Hematopoietic multipotent progenitor cell treated with erythropoietin and hydrocortisone succinate and interleukin-3 and kit ligand, for 8 days (in vitro differentiated cells): Measurements from ENCODE around the gene IQCH.

Experiments
- DNase-seq: peaks from one replicate; pipeline ENCODE4 v3.0.0-alpha.2; 2015

Gene IQCH

DNA sequence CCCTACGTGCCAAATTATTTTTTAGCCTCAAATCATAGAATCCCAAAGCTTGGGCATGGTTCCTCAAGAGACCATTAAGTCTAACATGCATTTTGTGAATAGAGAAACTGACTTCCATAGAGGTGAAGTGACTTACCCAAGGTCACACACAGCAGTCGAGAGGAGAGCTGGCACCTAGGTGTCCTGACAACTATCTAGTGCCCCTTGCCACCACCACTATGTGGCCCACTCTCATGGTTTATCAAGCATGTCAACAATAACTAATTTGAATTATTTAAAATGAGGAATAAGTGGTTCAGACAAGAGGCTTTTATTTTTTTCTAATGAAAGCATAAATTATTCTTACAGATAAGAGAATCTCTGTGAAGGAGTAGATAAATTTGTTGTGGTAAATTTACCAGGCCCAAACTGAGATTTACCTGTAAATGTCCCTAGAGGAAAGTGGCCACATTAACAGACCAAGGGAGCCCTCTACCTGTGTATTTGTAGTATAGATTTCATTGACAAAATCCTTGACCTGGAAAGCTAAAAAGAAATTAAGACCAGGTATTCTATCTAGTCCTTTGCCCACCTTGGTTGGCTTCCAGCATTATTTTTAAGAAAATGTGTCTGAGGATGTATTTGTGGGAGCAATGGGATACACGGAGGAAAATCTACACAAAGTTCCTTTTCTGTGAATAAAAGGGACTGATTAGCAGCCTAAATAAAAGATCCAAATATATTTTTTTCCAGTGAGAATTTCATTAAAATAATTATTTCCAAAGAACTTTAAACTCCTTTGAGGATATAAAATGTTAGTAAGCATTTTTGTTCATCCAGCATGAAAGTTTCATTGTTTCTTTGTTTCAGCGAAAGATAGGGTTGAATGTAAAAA, 49.1 kb downstream of the IQCH start:
- DNase-seq = peak; percentile 36

DNA sequence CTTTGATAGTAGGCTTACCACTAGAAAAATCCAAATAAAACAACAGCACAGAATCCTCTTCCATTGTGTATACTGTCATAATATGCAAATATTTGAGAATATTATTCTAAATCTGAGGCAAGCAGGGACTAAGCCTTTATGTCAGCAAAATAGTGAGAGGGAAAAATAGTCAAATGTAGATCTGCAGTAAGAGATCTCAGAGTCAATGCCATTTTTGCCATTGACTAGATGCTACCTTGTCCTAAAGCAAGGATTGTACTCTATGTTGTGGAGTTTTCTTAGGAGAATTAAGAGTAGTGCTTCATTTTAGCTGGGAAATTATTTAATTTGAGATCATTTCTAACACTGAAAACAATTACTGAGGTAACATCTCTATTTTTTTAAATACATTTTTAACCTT, 50.2 kb downstream of the IQCH start:
- no peak for DNase-seq

DNA sequence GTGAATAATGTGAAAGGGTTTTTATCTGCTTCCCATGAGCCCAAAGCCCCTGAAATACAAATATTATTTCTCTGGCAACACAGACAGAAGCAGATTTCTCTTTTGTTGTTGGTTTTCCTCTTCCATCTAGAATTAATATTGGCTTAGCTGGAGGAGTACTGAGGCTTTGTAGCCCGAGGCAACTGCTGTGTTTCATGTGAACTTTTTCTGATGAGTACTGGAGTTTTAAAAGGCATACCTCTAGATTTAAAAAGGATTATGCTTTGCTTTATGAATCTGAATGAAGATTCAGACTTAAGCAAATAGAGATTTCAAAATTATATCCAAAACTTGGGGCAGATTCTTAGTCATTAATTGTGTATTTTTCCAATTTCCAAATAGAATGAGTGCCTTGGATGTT, 50.9 kb downstream of the IQCH start:
- no peak for DNase-seq

DNA sequence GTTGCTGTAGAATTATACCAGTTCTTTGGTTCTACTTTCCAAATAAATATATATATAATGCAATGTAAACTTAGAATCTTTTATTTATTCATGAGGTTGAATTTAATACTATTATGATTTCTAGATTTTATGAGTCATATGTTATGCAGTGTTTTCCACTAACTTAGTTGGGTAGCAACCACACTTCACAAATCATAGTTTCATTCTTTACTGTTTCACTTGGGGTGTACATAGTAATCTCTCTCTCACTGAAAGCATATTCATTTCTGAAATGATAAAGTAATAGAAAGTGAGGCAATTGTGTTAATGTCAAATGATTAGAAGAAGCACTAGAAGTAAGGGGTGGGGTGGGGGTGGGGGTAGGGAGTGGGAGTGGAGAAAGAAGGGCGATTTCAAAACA, 52.6 kb downstream of the IQCH start:
- DNase-seq = no peak

DNA sequence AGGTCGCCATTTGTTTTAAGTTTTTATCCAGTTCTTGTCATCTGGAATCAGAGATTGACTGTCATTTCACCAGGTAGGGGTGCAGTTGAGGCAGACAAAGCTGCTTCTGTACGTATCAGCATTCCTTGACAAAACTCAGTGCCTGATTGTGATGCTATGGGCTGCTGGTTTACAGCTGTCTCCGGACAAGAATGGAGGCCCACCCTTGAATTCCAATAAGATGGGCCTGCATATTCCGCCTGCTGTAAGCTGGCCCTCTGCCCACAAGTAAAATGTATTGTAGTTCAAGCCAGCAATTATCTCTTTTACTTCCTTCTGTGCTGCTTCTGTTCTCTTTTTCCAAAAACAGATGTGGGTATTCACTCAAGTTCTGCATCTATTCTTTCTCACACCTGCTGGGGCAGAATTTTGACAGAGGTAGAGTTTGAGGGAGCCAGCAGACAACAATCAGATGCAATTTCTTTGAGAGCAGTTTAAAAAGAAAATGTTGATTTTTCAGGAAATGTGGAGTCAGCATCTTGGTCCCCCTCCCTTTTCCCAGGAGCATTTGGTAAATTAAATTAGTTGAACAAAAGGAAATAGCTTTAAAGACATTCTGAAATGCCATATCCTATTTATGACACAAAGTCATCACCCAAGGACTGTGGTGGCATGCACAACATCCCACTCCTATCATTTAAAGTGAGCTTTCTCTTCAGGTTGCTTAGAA, 53.5 kb downstream of the IQCH start:
- DNase-seq = no peak

DNA sequence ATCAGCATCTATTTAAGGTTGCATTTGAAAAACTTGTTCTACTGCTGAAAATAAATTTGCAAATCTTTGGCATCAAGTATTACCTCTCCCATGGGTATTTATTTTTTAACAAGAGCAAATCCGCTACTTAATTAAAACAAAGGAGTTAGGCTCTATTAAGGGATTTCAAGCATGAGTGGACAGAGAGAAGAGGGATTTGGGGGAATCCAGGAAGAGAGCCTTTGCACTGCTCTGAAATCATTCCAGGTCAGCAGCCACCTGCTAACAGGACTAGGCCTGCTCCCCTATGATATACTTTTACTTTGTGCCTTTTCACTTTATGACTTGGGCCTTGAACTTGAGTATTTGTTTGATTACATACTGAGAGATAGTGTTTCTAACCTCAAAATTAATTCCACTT, 57.1 kb downstream of the IQCH start:
- DNase-seq = no peak

DNA sequence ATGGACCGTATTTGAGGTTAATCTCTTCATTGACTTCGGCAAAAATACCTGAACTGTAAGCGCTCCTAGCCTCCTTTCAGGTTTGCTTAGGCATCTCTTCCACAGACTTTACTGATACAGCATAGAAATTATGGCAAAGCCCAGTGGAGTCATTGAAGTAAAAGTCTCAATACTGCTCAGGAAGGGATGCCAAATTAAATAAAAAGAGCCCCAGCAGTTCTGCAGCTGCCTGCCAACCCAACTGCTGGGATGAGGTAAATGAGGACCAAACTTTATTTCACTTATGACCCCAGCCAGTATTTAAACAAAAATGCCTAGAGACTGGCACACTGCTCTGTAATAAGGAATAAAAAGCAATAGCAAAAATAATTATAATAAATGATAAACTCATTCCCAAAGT, 65.4 kb downstream of the IQCH start:
- no peak for DNase-seq

DNA sequence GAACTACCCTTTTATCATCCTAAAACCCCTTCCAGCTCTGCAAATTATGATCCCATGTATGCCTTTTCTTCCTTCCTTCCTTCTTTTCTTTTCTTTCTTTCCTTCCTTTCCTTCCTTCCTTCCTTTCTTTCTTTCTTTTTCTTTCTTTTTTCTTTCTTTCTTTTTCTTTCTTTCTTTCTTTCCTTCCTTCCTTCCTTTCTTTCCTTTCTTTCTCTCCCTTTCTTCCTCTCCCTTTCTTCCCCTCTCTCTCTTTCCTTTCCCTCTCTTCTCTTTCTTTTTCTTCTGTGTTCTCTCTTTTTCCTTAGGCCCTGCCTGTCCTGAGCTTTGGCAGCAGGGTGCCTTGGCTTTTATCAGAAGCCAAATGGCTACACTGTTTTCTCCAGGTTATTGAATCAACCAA, 66.8 kb downstream of the IQCH start:
- no peak for DNase-seq

DNA sequence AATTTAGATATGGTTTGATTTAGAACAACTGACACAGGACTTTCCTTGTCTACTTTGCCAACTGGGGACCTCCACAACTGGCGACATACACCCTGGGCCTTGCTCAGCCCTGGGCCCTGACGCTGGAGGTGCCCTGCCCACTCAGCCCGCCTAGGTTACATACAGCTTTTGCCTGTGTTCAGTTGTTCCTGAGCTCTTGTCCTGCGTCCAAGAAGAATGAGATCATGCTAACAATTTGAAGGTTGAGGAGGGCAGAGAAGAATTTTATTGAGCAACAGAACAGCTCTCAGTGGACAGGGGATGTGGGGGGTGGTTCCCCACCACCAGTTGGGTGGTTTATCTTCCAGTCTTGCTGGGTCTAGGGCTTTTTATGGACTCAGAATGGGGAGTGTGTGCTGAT, 67.9 kb downstream of the IQCH start:
- DNase-seq = no peak

DNA sequence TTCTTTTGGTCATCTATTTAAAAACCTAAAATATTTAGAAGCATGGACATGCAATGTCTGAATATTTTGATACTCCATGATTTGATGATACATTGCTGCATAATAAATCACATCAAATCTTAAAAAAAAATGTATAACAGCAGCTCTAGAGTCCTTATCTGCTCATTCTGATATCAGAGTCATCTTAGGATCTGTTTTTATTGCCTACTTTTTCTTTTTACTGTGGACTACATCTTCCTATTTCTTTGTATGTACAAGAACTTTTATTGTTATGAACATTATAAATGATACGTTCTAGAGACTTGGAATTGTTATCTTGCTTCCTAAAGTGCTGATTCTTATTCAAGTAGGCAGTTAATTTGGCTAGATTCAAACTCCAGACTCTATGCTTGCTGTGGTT, 72.7 kb downstream of the IQCH start:
- no peak for DNase-seq

DNA sequence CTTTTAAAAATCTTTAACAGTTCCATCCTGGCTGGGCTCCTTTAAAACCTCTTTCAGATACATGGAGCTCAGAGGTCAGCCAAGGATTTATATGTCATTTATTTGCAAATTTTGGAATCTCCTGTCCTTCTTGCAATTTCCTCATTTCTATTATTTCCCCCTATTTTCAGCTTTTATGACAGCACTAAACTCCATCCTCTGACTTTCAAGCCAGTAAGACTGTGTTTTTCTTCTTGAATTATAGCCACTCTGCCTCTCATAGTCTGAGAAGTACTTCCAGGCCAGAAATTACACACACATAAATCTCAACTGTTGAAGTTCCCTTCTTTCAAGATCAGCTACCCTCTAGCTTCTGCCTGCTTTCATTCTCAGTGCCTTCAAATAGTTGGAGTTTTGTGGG, 73.2 kb downstream of the IQCH start:
- DNase-seq = no peak

DNA sequence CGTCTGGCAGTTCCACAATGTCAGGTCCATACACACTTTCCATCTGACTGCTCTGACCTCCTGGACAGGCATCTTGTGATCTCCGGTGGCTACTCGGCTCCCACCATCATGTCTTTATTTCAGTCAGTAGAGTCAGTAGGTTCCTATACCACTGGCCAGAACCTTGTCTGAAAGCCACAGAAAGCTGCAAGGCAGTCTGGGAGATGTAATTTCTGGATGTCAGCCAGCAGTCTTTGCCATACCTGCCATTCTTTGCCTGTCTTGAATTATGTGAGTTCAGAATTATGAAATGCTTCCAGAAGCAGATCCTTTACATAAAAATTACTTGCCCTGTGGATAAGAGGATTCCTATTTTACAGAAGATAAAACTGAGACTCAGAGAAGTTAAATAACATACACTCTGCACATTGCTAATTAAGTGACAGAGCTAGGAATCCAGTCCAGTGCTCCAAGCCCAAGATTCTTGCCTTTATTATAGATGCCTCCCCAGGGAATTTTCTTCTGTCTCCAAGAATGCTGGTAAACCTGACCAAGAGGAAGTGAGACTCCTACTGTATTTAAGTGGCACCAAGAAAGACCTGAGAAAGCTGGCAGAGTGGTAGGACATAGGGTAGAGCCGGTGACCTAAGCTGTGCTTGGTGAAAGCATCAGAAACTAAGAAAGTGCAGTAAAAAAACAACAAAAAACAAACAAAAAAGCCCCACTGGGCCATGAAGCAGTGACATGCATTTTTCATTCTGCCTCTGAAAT, 75.6 kb downstream of the IQCH start:
- DNase-seq = no peak

DNA sequence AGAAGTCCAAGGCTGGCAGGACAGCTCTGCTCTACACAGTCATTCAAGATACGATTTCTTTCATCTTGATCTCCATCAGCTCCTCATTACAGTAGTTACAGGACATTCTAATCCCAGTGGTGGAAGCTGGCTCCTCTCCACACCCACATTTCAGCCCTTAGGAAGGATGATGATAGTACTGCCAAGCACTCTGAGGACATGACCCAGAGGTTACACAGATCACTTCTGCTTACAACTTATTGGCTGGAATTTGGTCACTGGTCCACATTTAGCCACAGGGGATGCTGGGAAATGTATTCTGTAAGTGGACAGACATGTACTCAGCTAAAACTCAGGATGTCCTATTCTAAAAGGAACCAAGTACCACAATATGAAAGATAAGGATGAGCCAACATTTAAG, 77.1 kb downstream of the IQCH start:
- no peak for DNase-seq

DNA sequence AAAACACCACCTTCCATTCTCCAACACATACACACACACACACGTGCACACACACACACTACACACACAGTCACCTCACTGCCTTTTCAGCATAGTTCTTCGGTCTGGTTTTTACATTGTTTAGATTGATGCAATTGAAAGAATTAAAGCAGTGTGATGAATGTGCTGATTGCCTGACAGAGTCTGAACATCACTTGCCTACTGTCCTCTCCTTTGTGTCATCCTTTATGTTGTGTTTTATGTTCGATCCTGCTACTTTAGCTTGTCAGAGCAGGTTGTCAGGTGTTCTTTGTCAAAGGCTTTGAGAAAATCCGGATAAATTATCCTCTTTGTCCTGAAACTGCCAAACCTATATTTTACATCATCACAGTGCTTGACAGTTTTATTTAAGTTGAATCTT, 80.4 kb downstream of the IQCH start:
- no peak for DNase-seq

DNA sequence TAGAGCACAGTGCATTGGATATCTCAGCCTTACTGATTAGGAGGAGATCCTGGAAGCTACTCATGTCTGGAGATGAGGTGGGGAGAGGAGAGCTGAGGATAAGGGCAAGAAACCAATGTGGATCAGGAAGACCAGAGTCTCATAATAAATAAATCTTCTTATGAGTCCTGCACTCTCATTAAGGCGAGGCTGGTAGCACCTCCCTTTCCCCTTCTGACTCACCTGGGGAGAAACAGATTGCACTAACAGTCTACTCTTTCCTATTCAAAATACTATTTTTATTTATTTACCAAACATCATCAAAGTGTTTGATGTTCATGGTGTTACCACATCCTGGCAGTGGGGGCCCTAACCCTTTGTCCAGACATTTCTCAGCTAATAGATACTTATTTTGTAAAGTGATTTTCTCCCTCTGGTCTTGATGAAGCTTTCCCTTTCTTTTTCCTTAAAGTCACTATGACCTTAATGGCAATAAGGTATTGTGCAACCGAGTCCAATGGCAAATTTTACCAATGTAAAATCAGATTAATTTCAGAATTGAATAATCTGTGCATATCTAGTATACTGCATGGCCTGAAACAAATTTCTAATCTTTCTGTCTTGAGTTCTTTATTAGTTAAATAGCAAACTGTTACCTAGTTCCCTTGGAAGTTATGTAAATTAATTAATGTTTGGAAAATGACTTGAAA, 81.1 kb downstream of the IQCH start:
- DNase-seq = no peak

DNA sequence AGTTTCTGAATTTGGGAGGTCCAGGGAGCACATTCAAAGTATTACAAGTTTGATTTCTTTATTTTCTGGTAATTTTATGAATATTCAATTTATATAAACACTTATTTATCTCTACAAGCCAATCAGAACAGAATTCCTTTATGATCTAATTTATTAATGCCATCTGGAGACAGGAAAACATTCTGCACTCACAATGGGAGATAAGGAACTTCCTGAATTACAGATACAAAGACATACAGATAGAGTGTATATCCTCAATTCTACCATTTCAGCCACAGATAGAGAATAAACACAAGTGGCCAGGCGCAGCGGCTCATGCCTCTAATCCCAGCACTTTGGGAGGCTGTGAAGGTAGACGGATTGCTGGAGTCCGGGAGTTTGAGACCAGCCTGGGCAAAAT, 86.0 kb downstream of the IQCH start:
- DNase-seq = no peak

DNA sequence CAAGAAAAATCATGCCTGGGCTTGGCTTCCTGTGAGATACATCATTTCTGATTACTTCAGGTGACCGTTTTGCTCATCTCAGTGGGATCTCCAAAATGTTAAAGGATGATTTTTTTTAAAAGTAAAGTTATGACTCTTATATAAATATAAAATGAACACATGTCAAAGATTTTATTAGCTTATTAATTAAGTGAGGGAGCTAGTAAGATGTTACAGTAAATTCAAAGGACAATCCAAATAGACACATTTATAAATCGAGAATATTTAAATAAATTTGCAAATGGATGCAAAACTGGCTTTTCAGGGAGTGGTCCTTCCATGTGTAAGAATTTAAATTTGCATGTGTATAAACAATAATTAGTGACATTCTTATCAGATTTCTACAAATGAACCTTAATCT, 87.0 kb downstream of the IQCH start:
- no peak for DNase-seq

DNA sequence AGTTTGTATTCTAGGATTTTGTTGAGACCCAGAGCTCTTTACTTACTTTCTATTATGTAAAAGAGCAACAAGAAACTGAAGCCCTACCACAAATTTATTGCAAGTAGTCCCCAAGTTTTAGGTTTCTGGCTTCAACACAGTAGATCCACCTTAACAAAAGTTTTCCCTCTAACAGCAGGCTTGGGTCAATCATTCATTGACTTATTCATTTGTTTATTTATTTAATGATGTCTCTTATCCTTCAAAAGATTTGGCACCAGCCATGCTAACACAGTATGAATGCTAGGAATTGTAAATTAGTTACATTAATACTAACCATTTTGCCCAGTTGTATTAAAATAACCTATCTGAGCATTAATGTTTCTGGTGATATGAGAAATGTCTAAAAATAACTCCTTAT, 88.6 kb downstream of the IQCH start:
- no peak for DNase-seq

DNA sequence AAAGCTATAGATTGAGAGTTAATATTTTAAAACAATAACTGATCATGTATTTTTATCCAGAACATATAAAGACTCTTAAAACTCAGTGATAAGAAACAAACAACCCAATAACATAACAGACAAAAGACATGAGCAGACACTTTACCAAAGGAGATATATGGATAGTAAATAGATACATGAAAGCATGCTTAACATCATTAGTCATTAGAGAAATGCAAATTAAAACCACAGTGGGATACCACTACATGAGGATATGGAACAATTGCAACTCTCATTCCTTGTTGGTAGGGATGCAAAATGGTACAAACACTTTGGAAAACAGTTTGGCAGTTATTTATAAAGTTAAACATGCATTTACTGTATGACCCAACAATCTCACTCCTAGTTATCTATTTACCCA, 95.0 kb downstream of the IQCH start:
- no peak for DNase-seq

DNA sequence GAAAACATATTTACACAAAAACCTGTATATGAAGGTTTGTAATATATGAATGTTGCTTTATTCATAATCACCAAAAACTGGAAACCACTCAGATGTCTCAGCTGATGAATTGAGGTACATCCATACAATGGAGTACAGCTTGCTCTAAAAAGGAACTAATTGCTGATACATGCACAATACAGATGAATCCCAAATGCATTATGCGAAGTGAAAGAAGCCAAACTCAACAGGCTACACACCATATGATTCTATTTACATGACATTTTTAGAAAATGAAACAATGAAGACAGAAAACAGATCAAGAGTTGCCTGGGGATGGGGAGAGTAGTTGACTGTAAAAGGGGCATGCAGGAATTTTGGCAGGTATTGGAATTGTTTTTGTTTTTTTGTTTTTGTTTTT, 95.5 kb downstream of the IQCH start:
- no peak for DNase-seq

DNA sequence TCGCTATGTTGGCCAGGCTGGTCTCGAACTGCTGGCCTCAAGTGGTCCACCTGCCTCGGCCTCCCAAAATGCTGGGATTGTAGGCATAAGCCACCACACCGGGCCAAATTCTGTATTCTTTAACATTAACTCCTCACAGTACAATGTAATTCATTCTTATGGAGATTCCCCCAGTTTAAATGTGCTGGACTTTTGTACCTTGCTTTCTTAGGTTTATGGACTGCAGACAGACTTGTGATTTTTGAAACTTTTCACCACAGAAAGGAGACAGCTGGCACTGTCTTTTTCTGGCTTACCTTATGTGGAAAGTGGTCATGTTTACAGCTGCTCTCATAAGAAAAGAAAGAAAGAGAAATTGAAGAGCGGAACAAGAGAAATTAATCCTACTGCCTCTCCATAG, 103.8 kb downstream of the IQCH start:
- no peak for DNase-seq

DNA sequence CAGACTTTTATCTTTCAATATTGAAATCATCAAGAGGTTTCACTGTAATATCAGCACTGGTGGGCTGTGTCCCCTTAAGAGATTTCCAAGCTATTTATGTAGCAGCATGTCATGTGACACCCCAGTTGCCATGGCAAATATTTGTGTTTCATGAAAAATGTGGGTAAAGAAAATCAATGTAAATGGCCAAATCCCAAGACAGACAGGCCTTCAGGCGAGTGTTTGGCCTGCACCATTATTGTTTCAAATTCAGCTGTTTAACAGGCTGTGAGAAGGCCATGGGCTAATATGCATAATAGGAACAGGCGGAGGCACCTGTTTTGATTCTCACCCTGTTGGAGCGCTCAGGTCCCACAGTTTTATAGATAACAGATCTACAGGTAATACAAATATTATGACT, 104.2 kb downstream of the IQCH start:
- no peak for DNase-seq

DNA sequence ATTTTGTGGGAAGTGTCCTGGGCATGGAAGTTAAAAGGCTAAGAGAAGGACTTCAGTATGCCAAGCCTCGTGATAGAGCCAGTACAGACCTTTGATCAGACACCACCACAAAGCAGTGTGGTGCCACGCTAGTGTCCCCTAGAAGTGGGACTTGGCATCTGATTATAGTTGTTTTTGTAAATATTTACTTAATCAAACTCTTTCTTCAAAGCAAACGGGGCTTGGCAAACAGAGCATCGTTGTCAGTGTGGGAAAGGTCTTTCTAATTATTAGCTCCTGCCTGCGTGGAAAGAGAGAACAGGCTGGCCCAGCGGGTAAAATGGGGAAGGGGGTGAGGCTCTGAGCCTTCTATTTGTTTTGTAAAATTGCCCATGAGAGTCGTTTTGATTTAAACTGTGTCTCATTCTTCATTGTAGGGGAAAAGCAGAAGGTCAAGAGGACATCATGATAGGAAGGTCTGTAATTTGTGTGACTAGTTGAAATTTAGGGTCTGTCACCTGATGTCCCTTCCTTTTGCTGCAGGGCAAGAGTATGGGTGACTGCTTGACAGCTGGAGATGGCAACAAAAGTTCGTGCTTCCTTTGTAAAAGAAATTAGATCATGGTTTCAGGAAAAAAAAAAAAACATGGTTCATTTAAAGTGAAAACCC, 105.0 kb downstream of the IQCH start:
- DNase-seq = no peak
